ENCODE results near the gene ANKRD35. TPM values are rescaled to one million over a fixed set of nuclear protein-coding genes. Genes with fewer than 3 reads are reported as not detected.

ANKRD35 gene
- total and polyA plus RNA-seq, 2 experiments from 2014 or later = 3.6 to 5.6 TPM

- H3K4me2 ChIP-seq = peak overlapping the region; percentile 68
- TF ChIP-seq EZH2phosphoT487 (IDR thresholded peaks at IDR 0.05; ENCODE audit: unreplicated experiment) (no peak), POLR2AphosphoS5 (IDR thresholded peaks at IDR 0.05; ENCODE audit: low read depth) (no peak), EZH2 (IDR thresholded peaks at IDR 0.05; ENCODE audit: low read depth, unreplicated experiment) (peak; percentile 26)
- ATAC-seq (peak; percentile 27), DNase-seq (ENCODE audit: low spot score) (no peak)
- Mint-ChIP-seq H3K4me3 (peak overlapping the region; percentile 68), H3K27ac (peak overlapping the region; percentile 92), H3K9me3 (no peaks in the 10 kb centered on the region), H3K36me3 (ENCODE audit: low read depth) (no peaks in the 10 kb centered on the region), H3K4me1 (peaks cover 12% of the 10 kb centered on the region; the same call in 2 of the 3 replicates), H3K27me3 (ENCODE audit: insufficient read depth, low read depth, poor library complexity) (peaks cover 10% of the 10 kb centered on the region)
- no peaks in the 10 kb centered on the region for H4K20me1 ChIP-seq (replicated peaks; ENCODE audit: insufficient read depth)
- H3K27me3 ChIP-seq (ENCODE audit: insufficient read depth) = no peaks in the 10 kb centered on the region
- peaks cover 7% of the 10 kb centered on the region; the same call in 1 of the 2 replicates for H3K4me1 ChIP-seq (ENCODE audit: insufficient read depth)
- H3K4me3 ChIP-seq = peak overlapping the region; percentile 41
- H2AFZ ChIP-seq = peak overlapping the region; percentile 61
- no peaks in the 10 kb centered on the region for H3F3A ChIP-seq (replicated peaks; ENCODE audit: low read depth)
- no peaks in the 10 kb centered on the region for H3K9me2 ChIP-seq (ENCODE audit: insufficient read depth)
- H3K27ac ChIP-seq (ENCODE audit: low read depth) = no peak overlapping the region
- H3K36me3 ChIP-seq (ENCODE audit: insufficient read depth) = no peaks in the 10 kb centered on the region
- no peaks in the 10 kb centered on the region for H3K79me2 ChIP-seq (replicated peaks; ENCODE audit: insufficient read depth)
Observed at GRCh38 chr1:145892486-145893087, 6.9 kb upstream of the ANKRD35 start.

GRCh38 chr1:145891587-145892485 lies 6.2 kb upstream of the ANKRD35 start:
- Mint-ChIP-seq H3K4me3 (peak overlapping the region; percentile 68), H3K27ac (peak overlapping the region; percentile 92), H3K9me3 (no peaks in the 10 kb centered on the region), H3K27me3 (ENCODE audit: insufficient read depth, low read depth, poor library complexity) (peaks cover 15% of the 10 kb centered on the region), H3K36me3 (ENCODE audit: low read depth) (no peaks in the 10 kb centered on the region), H3K4me1 (peaks cover 15% of the 10 kb centered on the region; the same call in 2 of the 3 replicates)
- peak; percentile 99 for ATAC-seq
- Histone ChIP-seq H3K79me2 (replicated peaks; ENCODE audit: insufficient read depth) (no peaks in the 10 kb centered on the region), H4K20me1 (replicated peaks; ENCODE audit: insufficient read depth) (no peaks in the 10 kb centered on the region), H3K4me3 (peak overlapping the region; percentile 41), H3K9me2 (ENCODE audit: insufficient read depth) (no peaks in the 10 kb centered on the region), H3F3A (replicated peaks; ENCODE audit: low read depth) (no peaks in the 10 kb centered on the region), H3K4me1 (ENCODE audit: insufficient read depth) (peaks cover 15% of the 10 kb centered on the region; the same call in 1 of the 2 replicates), H3K27me3 (ENCODE audit: insufficient read depth) (no peaks in the 10 kb centered on the region), H3K36me3 (ENCODE audit: insufficient read depth) (no peaks in the 10 kb centered on the region), H2AFZ (peak overlapping the region; percentile 61), H3K27ac (ENCODE audit: low read depth) (no peak overlapping the region), H3K4me2 (peak overlapping the region; percentile 68)
- peak; percentile 99 for DNase-seq (ENCODE audit: low spot score)
- peak; percentile 91 to 97 for TF ChIP-seq CTCF (conservative IDR thresholded peaks at IDR 0.05; ENCODE audit: low read depth in 2 of 2)
- no peak for TF ChIP-seq JUNB (IDR thresholded peaks at IDR 0.05; ENCODE audit: unreplicated experiment)
- TF ChIP-seq ZNF114 (CRISPR knock-in tag; IDR thresholded peaks at IDR 0.05) = no peak
- no peak for TF ChIP-seq ETS1 (IDR thresholded peaks at IDR 0.05)
- no peak for TF ChIP-seq EZH2phosphoT487 (IDR thresholded peaks at IDR 0.05; ENCODE audit: unreplicated experiment)
